Posterior cingulate gyrus (tissue), 11 donors: Measurements from ENCODE around the gene CELA3A.
"Not testable (repeated sequence)": the region's sequence is repeated elsewhere in the genome, so short reads cannot be mapped to it uniquely, and the experiment has no call there.

Experiments used
- DNase-seq, 10 donors: peaks; one replicate each; pipeline versions ENCODE4 v3.0.0 to v3.0.0-alpha.2; 2020 to 2021; ENCODE audit warnings: mixed read lengths in 3 of 10
- intact Hi-C: fragments of 100-400 bp; cut with DNase I; formaldehyde crosslinking; loops from one replicate; pipeline ENCODE4 v1.15.1; 2023

The CELA3A gene

DNA sequence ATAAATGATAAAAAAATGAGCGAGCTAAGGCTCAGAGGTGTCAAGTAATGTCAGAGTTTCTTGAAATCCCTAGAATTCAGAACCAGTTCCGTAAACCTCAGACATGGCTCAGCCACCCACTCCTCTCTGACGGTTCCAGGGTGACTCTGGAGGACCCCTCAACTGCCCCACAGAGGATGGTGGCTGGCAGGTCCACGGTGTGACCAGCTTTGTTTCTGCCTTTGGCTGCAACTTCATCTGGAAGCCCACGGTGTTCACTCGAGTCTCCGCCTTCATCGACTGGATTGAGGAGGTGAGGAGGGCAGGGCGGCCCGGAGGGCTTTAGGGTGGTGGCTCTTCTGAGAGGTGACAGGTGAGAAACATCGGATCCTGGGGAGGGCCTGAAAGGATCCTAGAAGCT is 8.1 kb downstream of the CELA3A start:
- intact Hi-C loops, DNase-seq: not testable (repeated sequence)

DNA sequence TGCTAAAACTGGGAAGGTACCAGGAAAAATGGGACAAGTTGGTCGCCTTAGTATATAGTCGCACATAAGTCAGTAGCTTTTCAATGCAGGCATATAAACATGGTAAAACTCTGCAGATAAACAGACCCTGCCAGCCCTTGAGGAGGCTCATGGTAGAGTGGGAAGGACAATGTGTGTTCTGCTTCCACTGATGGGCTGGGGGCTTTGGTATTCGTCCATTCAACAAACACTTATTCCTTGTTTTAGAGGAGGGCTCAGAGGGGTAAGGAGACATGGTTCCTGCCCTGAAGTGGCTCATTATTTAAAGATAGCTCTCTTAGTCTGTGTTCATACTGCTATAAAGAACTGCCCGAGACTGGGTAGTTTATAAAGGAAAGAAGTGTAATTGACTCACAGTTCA is 11.3 kb downstream of the CELA3A start:
- intact Hi-C loops, DNase-seq: not testable (repeated sequence)

DNA sequence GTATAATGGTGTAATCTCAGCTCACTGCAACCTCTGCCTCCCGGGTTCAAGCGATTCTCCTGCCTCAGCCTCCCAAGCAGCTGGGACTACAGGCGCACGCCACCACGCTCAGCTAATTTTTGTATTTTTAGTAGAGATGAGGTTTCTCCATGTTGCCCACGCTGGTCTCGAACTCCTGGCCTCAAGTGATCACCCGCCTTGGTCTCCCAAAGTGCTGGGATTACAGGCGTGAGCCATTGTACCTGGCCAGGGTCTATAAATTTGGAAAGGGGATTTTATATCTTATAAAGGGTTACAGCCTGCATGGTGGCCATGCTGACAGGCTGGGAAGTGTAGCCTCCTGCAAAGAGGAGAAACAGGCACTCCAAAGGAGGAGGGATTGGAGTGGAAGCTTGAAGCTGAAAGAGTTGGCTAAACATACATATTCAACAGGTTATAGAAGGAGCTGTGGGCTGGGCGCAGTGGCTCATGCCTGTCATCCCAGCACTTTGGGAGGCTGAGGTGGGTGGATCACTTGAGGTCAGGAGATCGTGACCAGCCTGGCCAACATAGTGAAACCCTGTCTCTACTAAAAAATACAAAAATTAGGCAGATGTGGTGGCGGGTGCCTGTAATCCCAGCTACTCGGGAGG is 13.2 kb downstream of the CELA3A start:
- intact Hi-C loops, DNase-seq: not testable (repeated sequence)

GRCh38 chr1:22018583-22019559 is 17.4 kb downstream of the CELA3A start:
- DNase-seq: peak in 2 of 10 donors; percentile 24 to 39

GRCh38 chr1:22021061-22021460 is 19.6 kb downstream of the CELA3A start:
- intact Hi-C loops: no loop called here
- peak in 2 of 10 donors; percentile 16 to 31 for DNase-seq

More at GRCh38 chr1:22018583-22019559, 17.4 kb downstream of the CELA3A start:
- intact Hi-C loops: no loop called here

- peak; percentile 18 to 92 (median 46) for DNase-seq
- intact Hi-C loops: loop anchor here (1.0 kb wide), 1 partner anchor 28 kb away; the partner anchor contains the start of gene CDC42
Measured at GRCh38 chr1:22024485-22025367, 23.3 kb downstream of the CELA3A start.

- DNase-seq: peak; percentile 68 to 98 (median 87)
- intact Hi-C loops: loop anchor here (1.0 kb wide), 1 partner anchor 27 kb away; the partner anchor contains the start of gene CDC42
Measured at GRCh38 chr1:22025368-22026155, 24.1 kb downstream of the CELA3A start.

- no peak for DNase-seq
- intact Hi-C loops: no loop called here
Measured at GRCh38 chr1:22026924-22027289, 25.4 kb downstream of the CELA3A start.

- intact Hi-C loops: no loop called here
- DNase-seq: no peak
Measured at GRCh38 chr1:22030057-22030456, 28.6 kb downstream of the CELA3A start.

DNA sequence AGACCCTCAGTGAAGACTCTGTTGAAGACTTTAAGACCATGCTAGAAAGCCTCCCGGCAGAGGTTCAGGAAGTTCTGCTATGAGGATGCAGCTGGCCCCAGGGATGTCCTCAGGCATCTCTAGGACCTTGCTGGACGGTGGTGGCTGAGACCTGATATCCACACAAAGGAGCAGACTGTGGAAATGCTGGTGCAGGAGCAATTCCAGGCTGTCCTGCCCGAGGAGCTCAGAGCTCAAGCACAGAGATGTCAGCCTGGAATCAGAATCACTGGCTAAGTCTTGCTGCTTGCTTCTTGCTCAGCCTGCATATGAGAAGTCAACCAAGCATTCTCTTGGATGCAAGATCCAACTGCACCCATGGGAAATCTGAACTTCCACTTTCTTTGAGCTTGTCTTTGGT is 29.0 kb downstream of the CELA3A start:
- DNase-seq: peak in 2 of 10 donors; percentile 22 to 24
- intact Hi-C loops: no loop called here

- intact Hi-C loops: no loop called here
- peak in 2 of 10 donors; percentile 42 to 52 for DNase-seq
Measured at GRCh38 chr1:22031214-22031962, 29.9 kb downstream of the CELA3A start.

DNA sequence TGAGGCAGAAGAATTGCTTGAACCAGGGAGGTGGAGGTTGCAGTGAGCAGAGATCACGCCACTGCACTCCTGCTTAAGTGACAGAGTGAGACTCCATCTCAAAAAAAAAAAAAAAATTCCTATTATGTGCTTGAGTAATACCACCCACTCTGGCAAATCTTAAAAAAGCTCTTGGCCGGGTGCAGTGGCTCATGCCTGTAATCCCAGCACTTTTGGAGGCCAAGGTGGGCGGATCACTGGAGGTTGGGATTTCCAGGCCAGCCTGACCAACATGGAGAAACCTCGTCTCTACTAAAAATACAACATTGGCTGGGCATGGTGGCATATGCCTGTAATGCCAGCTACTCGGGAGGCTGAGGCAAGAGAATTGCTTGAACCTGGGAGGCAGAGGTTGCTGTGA is 33.4 kb downstream of the CELA3A start:
- intact Hi-C loops: not testable (repeated sequence)
- DNase-seq: peak in 1 of 10 donors; percentile 27

- intact Hi-C loops: no loop called here
Measured at GRCh38 chr1:22037520-22037919, 36.1 kb downstream of the CELA3A start.

GRCh38 chr1:22038036-22038435 is 36.6 kb downstream of the CELA3A start:
- intact Hi-C loops: no loop called here
- peak in 5 of 10 donors; percentile 7 to 87 (median 48) for DNase-seq

More at GRCh38 chr1:22037520-22037919, 36.1 kb downstream of the CELA3A start:
- peak in 1 of 10 donors; percentile 17 for DNase-seq

- DNase-seq: peak in 1 of 10 donors; percentile 14
- intact Hi-C loops: no loop called here
Measured at GRCh38 chr1:22039594-22040285, 38.3 kb downstream of the CELA3A start.

- DNase-seq: no peak
Measured at GRCh38 chr1:22040286-22040623, 38.8 kb downstream of the CELA3A start.

GRCh38 chr1:22041505-22041904 is 40.0 kb downstream of the CELA3A start:
- intact Hi-C loops: no loop called here
- no peak for DNase-seq

More at GRCh38 chr1:22040286-22040623, 38.8 kb downstream of the CELA3A start:
- intact Hi-C loops: no loop called here

DNA sequence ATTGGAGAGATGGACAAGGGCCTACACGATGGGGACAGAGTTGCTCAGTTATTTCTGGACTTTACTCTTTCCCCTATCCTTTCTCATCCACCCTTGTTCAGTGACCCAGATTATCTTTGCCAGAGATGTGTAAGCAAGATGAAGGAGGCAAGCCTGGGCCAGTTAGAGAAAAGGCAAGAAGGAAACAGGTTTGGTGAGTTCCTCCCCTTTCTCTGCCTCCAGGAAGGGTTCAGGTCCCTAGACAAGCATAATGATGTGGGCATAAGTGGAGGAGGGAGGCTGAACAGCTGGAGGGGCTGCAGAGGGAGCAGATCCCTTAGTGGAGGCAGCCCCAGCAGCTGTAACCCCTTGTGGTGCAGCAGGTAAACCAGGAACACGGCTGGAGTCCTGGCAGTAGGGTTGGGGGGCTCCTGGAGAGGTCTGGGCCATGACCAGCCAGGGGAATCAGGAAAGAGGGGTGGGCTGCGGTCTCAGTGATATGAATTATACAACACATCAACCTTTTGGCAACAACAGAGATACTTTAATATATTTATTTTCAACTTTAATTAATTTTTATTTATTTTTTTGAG is 41.8 kb downstream of the CELA3A start:
- intact Hi-C loops: no loop called here
- DNase-seq: no peak
